GM19438 (cell line): ENCODE data around the gene C4orf36.

Experiments used
- ATAC-seq: cut with Tn5 transposase; IDR thresholded peaks from one replicate; pipeline ENCODE4 v1.9.1; 2021; ENCODE audit warnings: low read depth; ENCODE audit not compliant: unreplicated experiment

The C4orf36 gene, protein sequence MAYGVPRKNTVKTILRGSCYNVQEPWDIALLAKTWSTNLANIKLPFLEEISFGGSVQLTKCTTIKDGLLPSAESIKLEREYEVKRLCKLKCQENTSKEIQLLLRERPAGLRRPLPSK

DNA sequence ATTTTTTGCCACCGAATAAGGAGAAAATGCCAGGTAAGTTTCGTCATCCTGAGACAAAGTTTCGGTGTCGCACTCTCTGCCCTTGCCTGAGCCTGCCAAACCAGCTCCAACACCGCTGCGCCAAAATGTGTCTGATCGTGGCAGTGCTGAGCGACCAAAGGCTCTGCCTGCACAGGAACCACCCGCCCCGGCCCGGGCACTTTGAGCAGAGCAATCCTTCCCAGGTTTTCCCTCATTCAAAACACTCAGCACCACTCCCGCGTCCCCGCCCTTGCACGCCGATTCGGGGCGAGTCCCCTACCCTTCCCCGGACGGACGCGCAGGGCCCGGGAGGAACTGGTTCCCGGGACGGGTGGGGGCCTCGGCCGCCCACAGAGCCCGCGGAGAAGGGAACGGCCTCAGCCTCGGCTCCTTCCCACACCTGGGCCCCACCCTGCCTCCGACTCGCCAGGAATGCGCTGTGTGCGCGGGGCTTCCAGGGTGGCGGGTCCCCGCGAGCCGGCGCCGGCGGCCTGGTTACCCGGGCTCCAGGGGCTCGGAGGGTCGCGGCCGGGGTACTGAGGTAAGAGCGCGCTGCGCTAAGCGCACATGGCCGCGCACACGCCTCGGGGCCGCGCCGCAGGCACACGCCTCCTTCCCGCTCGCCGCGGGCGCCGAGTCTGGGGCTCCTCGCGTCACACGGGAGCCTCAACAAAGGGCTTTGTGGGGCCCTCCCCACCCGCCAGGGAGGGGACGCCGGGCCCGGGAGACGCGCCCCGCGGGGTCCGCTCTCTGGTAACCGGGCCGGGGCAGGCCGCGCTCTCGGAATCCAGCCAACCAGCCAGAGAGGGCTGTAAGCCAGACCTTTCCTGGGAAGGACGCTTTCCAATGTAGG, at the start of gene C4orf36:
Gene C4orf36 (minus strand): TSS at position 661 of the 874 bp plus-strand sequence. CDS start 902 bp downstream, outside the sequence.
- ATAC-seq, result peak; percentile 52

DNA sequence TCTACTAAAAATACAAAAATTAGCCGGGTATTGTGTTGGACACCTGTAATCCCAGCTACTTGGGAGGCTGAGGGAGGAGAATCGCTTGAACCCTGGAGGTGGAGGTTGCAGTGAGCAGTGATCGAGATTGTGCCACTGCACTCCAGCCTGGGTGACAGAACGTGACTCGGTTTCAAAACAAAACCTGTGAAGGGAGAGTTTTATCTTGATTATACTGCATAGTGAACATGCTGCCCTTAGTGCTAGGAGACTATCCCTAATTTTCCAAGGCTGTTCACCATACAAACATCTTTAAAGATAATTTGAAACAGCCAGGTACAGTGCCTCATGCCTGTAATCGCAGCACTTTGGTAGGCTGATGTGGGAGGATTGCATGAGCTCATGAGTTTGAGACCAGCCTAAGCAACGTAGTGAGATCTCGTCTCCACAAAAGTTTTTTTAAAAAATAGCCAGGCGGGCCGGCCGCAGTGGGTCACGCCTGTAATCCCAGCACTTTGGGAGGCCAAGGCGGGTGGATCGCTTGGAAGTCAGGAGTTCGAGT, 48.8 kb upstream of the C4orf36 start:
- no peak for ATAC-seq

DNA sequence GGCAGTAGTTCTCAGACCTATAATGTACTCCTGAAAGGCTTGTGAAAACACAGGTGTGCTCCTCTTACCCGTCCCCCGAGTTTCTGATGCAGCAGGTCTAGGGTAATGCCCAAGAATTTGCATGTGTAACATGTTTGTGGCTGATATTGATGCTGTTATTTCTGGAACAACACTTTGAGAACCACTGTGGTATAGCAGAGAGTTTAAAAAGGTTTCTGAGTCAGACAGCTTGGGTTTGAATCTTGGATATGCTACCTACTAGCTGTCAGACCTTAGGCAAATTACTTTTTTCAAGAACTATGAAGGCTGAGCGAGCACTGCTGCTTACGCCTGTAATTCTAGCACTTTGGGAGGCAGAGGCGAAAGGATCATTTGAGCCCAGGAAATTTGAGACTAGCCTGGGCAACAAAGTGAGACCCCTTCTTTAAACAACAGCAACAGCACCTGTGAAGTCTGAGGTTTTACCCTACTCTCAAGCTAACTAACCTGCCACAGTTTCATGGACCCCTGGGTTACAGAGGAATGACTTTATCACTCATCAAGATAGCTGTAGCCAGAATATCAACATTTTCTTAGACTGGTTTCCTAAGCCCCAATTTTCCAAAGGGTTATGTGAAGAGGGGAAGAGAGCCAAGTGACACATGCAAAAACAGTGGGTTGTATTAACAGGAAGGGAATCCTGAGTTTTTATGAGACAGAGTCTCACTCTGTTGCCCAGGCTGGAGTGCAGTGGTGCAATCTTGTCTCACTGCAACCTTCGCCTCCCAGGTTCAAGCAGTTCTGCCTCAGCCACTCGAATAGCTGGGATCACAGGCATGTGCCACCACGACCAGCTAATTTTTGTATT, 47.7 kb upstream of the C4orf36 start:
- peak; percentile 57 for ATAC-seq

DNA sequence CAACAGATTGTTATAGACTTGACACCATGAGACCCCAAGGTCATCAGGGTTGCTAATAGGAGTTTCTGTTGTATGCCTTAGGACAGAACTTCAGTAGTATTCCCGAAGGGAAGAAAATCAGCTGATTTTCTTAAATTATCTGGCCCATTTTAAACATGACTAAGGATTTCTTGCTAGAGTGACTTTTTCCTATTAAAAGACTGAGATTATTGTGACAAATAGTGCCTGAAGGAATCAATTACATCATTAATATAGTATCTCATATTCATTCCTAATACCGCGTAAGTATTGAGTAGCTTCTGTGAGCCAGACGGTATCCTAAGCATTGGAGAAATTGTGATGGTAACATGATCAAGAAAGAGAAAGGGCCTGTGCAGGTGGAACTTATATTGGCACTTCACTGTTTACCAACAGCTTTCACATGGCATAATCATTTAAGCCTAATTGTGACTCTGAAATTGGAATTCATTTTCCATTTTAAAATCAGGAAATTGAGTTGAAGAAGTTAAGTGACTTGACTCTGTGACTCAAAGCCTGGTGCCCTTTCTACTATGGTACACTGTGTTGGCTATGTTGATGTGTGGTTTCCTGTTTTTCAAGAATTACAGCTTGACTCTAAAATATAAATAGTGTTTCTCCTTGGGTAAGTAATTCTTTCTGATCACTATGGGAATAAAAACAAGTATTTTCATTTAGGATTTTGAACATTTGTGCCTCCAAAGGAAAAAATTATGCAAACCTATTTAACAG, 46.7 kb upstream of the C4orf36 start:
- no peak for ATAC-seq

DNA sequence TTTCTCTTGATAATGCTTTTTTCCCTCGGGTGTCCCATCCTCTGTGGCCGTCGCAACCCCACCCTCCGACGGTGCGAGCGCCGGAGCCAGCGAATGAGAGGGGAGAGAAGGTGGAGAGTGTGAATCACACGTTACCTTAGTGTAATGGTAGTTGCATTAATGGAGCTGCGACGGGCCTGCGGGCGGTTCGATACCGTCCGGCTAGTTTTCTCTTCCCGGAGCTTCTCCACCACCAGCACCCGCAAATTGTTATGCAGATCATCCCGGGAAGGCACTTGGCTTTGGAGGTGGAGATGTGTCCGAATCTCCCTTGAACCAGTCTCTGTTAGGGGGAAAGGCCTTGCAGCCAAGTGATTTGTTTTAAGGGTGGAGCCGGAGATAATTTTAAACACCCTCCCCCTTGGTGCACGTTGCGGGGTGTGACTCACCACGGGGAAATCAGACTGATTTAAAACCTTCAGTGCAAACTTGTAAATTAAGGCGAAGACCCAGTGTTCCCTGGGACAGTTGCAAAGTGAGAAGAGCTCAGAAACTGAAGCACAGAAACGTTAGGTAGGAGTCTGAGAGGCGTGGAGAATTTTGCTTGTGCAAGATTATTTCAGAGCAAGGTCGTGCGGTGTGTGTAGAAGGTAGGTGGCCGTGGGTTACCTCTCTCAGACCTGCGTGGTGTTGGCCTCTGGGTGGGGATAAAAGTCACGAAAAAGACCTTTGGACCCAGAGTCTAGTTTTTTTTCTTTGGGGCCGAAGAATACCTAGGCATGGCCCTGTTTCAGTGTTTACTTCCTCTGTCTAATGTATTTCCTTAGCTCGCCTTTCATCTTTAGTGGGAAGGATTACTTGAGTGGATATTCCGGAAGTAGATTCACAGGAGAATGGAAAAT, 43.9 kb upstream of the C4orf36 start:
- peak; percentile 31 for ATAC-seq

DNA sequence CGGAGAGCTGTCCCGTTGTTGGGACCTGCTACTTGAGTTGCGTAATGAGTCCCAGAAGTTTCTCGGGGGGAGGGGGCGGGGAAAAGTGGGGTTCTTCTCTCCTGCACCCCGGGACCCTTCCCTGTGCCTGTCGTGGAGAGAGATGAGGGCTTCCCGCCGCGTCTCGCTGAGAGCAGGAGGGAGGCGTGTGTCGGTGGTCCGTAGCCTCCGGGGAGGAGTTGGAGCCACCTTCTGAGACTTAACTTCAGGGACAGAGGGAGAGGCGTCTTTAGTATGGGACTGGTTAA, 43.3 kb upstream of the C4orf36 start:
- ATAC-seq, result peak; percentile 0

DNA sequence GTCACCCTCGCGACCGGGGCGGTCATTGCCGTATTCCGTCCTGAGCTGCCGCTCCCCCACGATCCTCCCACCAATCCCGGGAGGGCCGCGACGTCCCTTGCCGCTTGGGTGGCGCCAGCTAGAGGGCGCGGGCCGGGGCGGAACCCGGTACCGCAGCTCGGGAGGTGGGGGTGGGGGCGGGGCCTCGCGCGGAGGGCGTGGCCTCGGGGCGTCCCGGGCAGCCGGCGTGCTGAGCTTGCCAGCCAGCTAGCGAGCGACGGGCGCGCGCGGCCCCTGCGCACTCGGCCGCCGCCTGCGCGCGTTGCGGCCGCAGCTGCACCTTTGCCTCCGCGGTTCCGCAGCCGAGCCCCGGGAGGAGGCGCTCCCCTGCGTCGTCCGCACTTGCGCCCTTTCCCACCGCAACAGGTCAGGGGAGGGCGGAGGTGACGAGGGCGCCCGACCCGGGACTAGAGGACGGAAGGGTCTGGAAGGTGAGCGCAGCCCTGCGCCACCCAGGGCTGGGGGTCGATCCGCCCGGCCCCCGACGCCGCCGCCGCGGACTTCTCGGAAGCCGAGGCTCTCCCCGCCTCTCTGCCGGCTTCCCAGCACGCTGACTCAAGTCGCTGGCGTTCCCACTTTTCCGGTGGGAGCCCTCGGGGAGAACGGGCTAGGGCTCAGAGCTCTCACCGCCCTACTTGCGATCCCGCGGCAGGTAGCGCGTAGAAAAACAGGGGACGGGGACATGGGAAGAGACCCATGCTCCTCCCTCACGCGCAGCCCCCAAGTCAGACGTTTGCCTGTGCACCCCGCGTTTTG, 42.7 kb upstream of the C4orf36 start, which contains the start of gene AFF1:
Gene AFF1 (plus strand): TSS at position 241 of the 795 bp plus-strand sequence. CDS start 13,523 bp downstream, outside the sequence.
- ATAC-seq, result peak; percentile 44

DNA sequence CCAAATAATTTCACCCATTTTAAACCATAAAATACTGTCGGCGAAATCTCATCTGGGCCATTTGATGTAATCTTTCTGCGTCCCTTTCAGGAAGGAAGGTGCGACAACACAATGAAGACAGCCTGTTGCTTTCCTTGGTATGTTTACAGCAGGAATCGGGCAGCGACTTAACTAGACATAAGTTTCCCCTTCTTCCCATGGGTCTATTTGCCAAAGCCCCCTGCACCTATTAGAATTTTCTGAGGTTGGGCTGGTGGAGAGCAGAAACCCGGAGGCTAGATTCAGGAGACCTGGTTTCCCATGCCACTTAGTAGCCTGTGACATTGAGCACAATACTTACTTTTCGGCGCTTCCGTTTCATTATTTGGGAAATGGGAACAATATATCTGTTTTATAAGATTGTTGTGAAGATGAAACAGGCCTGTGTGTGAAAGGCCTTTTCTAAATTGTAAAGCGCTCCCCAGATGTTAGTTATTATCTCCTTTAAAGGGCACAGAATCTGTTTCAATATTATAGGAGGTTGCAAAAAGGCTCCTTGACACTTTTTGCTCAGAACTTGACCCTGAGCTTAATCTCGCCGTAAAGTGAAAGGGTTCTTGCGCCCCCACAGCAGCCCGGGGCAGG, 42.0 kb upstream of the C4orf36 start:
- ATAC-seq, result no peak

DNA sequence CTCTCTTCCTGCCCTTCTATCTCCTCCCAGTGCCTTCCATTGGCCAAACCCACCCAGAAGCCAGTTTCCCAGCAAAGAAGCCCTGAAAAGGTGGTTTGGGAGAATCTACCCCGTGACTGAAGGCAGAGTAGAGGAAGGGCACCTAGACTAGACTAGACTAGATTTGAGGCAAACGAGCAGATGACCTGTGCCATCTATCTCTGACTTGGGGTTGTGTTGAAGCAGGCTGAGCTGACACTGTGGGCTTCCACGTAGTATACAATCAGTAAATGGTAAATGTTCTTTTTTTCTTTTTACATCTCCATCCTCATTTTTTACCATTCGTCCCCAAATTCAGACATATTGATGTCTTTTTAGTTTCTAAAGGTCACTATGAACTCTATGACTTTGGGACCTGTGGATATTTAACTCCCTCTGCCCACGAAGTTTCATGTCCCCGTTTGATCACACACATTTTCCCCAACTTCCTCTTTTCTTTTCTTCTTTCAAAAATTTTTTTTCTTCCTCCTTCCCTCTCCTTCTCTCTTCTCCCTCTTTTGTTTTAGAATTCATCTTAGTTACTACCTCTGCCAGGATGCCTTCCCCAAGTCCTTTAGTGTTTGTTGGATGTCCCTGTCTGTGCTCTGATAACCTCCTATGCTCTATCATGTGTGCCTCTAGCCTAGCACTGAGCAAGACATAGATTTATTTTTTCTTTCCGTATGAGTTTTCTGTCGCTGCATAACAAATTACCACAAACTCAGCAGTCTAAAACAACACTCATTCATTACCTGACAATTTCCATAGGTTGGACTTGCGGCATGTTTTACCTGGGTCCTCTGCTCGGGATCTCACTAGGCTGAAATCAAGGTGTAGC, 36.4 kb upstream of the C4orf36 start:
- no peak for ATAC-seq

DNA sequence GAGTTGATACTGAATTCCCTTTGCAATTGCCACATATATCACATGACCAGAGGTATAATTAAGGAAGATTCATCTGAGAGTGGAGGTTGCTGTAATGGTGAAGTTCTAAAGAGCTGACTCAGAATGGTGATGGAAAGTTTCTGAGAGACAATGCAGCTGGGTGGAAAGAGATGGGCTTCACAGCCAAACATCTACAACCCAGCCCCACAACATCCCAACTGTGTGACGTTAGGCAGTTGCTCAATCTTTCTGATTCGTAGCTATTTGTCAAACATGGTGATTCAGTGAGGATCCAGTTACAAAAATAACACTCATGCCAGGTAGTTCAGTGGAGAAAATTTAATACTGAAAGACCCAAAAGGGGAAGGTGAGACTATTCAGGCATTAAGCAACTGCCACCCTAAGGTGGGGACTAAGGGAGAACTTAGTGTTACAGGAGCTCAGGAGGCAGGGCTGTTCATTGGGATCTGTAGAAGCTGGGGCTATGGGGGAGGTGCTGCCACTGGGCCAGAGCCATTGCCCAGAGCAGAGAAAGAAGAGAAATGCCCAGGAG, 35.7 kb upstream of the C4orf36 start:
- ATAC-seq, result no peak

DNA sequence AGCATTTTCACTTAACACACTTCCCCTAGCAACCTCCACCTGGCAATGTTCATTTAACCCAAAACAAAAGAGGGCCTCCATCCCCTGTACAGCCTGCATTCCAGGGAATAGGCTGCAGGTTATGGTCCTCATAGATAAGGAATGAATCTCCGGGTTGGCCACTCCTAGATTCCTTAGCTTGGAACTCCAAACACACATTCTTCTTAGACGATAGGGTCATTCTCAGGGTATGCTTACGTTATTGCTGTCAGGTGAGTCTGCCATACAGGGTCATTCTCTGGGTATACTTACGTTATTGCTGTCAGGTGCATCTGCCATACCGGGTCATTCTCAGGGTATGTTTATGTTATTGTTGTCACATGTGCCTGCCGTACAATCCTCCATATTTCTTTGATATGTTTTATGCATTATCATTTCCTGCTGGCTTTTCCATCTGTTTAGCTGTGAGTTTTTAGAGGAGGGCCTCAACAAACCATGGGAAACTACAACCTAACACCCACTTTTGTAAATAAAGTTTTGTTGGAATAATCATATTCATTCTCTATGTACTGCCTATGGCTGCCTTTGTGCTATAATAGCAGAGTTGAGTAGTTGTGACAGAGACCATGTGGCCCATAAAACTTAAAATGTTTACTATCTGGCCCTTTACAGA, 34.3 kb upstream of the C4orf36 start:
- no peak for ATAC-seq

DNA sequence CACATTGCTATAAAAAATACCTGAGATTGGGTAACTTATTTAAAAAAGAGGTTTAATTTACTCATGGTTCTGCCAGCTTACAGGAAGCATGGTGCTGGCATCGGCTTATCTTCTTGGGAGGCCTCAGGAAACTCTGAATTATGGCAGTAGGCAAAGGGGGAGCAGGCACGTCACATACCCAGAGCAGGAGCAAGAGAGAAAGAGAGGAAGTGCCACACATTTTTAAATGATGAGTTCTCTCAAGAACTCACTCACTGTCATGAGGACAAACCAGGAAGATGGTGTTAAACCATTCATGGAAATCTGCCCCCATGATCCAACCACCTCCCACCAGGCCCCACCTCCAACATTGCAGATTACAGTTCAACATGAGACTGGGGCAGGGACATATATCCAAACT, 32.6 kb upstream of the C4orf36 start:
- no peak for ATAC-seq

DNA sequence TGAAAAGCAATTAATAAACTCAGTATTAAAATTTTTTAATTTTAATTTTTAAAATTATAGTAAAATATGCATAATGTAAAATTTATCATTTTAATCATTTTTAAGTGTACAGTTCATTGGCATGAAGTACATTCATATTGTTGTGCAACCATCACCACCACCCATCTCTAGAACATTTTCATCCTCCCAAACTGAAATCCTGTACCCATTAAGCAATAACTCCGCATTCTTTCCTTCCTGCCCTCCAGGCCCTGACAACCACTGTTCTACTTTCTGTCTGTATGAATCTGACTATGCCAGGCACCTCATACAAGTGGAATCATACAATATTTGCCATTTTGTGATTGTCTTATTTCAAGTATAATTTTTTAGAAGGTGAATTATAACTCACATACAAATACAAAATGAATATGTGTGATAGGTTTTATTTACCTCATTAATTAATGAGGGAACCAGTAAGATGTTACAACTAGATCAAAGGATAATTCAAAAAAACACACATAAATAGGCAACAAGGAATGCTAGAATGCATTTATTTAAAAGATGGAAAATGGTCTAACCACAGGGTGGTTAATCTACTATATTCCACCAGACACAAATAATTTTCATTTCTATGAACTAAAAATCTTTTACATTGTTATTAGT, 29.5 kb upstream of the C4orf36 start:
- no peak for ATAC-seq

DNA sequence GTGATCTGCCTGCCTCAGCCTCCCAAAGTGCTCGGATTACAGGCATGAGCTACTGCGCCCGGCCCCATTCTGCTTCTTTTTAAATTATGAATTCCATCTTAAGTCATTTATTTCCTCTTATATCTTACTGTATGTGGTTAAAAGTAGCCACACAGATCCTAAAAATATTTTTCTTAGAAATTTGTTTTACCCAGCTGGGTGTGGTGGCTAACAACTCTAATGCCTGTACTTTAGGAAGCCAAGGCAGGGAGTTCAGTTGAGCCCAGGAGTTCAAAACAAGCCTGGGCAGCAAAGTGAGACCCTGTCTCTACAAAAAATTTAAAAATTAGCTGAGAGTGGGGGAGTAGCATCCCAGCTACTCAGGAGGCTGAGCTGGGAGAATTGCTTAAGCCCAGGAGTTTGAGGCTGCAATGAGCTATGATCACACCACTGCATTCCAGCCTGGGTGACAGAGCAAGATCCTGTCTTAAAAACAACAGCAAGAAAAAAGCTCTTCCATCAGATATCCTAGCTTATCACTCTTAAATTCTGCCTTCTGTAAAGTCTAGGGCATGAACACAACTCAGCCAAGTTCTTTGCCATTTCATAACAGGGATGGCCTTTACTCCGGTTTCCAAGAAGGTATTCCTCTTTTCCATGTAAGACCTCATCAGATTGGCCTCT, 27.5 kb upstream of the C4orf36 start:
- ATAC-seq, result no peak

DNA sequence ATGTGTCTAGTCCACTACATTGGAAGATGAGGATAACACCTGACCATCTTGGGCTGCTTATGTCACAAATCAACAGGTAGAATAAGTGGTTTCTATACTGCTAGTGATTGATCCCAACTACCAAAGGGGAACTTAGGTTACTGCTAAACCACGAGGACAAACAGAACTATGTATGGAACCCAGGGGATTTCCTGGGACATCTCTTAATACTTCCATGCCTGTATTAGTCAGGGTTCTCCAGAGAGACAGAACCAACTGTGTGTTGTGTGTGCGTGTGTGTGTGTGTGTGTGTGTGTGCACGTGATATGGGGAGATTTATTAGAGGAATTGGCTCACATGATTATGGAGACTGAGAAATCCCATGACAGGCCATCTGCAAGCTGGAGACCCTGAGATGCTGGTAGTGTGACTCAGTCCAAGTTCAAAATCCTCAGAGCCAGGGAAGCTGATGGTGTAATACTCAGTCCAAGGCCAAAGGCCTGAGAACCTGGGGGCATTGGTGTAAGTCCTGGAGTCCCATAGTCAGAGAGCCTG, 26.4 kb upstream of the C4orf36 start:
- no peak for ATAC-seq
